ENCODE measurements around the gene UAP1L1.
A peak's percentile ranks its signal among the peaks of the same experiment; 100 is the strongest.

The UAP1L1 gene

DNA sequence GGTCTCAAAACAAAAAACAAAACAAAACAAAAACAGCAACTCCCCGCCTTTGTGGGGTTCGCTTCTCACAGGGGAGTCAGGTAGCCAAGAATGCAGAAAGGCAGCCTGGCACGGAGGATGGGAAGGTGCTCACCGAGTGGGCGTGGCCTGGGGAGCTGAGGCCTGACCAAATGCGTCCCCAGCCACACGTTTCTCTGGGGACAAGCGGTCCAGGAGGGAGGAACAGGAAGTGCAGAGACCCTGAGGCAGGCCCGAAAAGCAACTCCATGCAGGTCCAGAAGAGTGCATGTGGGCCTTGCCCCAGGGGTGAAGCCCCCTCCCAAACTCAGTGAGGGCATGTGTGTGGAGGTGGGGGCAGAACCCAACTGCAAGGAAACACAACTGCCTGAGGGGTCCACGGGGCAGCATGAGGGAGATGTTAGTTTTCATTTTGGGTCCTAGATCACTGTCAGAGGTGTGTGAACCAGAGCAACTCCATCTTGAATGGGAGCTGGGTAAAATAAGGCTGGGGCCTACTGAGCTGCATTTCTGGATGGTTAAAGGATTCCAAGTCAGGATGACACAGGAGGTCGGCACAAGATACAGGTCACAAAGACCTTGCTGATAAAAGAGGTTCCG is 2.6 kb upstream of the UAP1L1 start:
- FAIRE-seq (peak; percentile 5), DNase-seq (ENCODE audit: insufficient read length, low spot score) (no peak)

DNA sequence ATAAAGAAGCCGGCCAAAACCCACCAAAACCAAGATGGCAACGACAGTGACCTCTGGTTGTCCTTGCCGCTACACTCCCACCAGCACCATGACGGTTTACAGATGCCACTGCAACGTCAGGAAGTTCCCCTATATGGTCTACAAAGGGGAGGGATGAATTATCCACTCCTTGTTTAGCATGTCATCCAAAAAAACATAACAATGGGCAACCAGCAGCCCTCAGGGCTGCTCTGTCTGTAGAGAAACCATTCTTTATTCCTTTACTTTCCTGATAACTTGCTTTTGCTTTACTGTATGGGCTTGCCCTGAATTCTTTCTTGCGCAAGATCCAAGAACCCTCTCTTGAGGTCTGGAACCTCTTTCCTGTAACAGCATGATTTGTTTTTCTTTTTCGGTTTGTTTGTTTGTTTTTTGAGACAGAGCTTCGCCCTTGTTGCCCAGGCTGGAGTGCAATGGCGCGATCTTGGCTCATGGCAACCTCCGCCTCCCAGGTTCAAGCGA is 2.0 kb upstream of the UAP1L1 start:
- no peak for FAIRE-seq

More for the DNA sequence above, 2.6 kb upstream of the UAP1L1 start:
- TF ChIP-seq TAF1 (IDR thresholded peaks at IDR 0.05; ENCODE audit: low read depth, low read length) = no peak
- no peak for TF ChIP-seq SPI1 (IDR thresholded peaks at IDR 0.05; ENCODE audit: low read depth, low read length)
- TF ChIP-seq POLR2A (IDR thresholded peaks at IDR 0.05; ENCODE audit: low read depth, low read length) = no peak
- TF ChIP-seq POLR2AphosphoS5 (IDR thresholded peaks at IDR 0.05; ENCODE audit: low read depth, low read length) = no peak
- TF ChIP-seq PAX5 (IDR thresholded peaks at IDR 0.05; ENCODE audit: insufficient read depth, low read length, severe bottlenecking) = no peak
- TF ChIP-seq POU2F2 (IDR thresholded peaks at IDR 0.05; ENCODE audit: low read depth, low read length) = no peak

GRCh38 chr9:137076636-137077009 is 694 bp upstream of the UAP1L1 start:
- no peak for TF ChIP-seq POLR2AphosphoS5 (IDR thresholded peaks at IDR 0.05; ENCODE audit: low read depth, low read length)
- no peak for TF ChIP-seq POLR2A (IDR thresholded peaks at IDR 0.05; ENCODE audit: low read depth, low read length)
- no peak for TF ChIP-seq TAF1 (IDR thresholded peaks at IDR 0.05; ENCODE audit: low read depth, low read length)
- TF ChIP-seq SPI1 (IDR thresholded peaks at IDR 0.05; ENCODE audit: low read depth, low read length) = no peak
- TF ChIP-seq POU2F2 (IDR thresholded peaks at IDR 0.05; ENCODE audit: low read depth, low read length) = no peak
- no peak for TF ChIP-seq PAX5 (IDR thresholded peaks at IDR 0.05; ENCODE audit: insufficient read depth, low read length, severe bottlenecking)
- FAIRE-seq = no peak

More for the DNA sequence above, 2.0 kb upstream of the UAP1L1 start:
- TF ChIP-seq PAX5 (IDR thresholded peaks at IDR 0.05; ENCODE audit: insufficient read depth, low read length, severe bottlenecking) (no peak), POLR2AphosphoS5 (IDR thresholded peaks at IDR 0.05; ENCODE audit: low read depth, low read length) (no peak), TAF1 (IDR thresholded peaks at IDR 0.05; ENCODE audit: low read depth, low read length) (no peak), POU2F2 (IDR thresholded peaks at IDR 0.05; ENCODE audit: low read depth, low read length) (no peak), SPI1 (IDR thresholded peaks at IDR 0.05; ENCODE audit: low read depth, low read length) (no peak), POLR2A (IDR thresholded peaks at IDR 0.05; ENCODE audit: low read depth, low read length) (no peak)
- DNase-seq (ENCODE audit: insufficient read length, low spot score) = no peak

GRCh38 chr9:137077758-137078693 is 709 bp downstream of the UAP1L1 start:
- no peak for TF ChIP-seq PAX5 (IDR thresholded peaks at IDR 0.05; ENCODE audit: insufficient read depth, low read length, severe bottlenecking)
- TF ChIP-seq POU2F2 (IDR thresholded peaks at IDR 0.05; ENCODE audit: low read depth, low read length) = no peak
- no peak for TF ChIP-seq TAF1 (IDR thresholded peaks at IDR 0.05; ENCODE audit: low read depth, low read length)
- TF ChIP-seq POLR2AphosphoS5 (IDR thresholded peaks at IDR 0.05; ENCODE audit: low read depth, low read length) = no peak
- no peak for TF ChIP-seq SPI1 (IDR thresholded peaks at IDR 0.05; ENCODE audit: low read depth, low read length)
- no peak for TF ChIP-seq POLR2A (IDR thresholded peaks at IDR 0.05; ENCODE audit: low read depth, low read length)
- FAIRE-seq (peak; percentile 85), DNase-seq (ENCODE audit: insufficient read length, low spot score) (no peak)

More at GRCh38 chr9:137076636-137077009, 694 bp upstream of the UAP1L1 start:
- DNase-seq (ENCODE audit: insufficient read length, low spot score) = no peak

- FAIRE-seq (no peak), DNase-seq (ENCODE audit: insufficient read length, low spot score) (no peak)
- TF ChIP-seq POU2F2 (IDR thresholded peaks at IDR 0.05; ENCODE audit: low read depth, low read length) (no peak), TAF1 (IDR thresholded peaks at IDR 0.05; ENCODE audit: low read depth, low read length) (no peak), SPI1 (IDR thresholded peaks at IDR 0.05; ENCODE audit: low read depth, low read length) (no peak), POLR2AphosphoS5 (IDR thresholded peaks at IDR 0.05; ENCODE audit: low read depth, low read length) (no peak), PAX5 (IDR thresholded peaks at IDR 0.05; ENCODE audit: insufficient read depth, low read length, severe bottlenecking) (no peak)
Observed at GRCh38 chr9:137078701-137079400, 1.5 kb downstream of the UAP1L1 start.

GRCh38 chr9:137079401-137079787 is 2.1 kb downstream of the UAP1L1 start:
- TF ChIP-seq POLR2AphosphoS5 (IDR thresholded peaks at IDR 0.05; ENCODE audit: low read depth, low read length) = no peak
- no peak for TF ChIP-seq POLR2A (IDR thresholded peaks at IDR 0.05; ENCODE audit: low read depth, low read length)
- TF ChIP-seq TAF1 (IDR thresholded peaks at IDR 0.05; ENCODE audit: low read depth, low read length) = no peak
- no peak for TF ChIP-seq SPI1 (IDR thresholded peaks at IDR 0.05; ENCODE audit: low read depth, low read length)
- no peak for DNase-seq (ENCODE audit: insufficient read length, low spot score)
- no peak for FAIRE-seq

- no peak for FAIRE-seq
- no peak for TF ChIP-seq PAX5 (IDR thresholded peaks at IDR 0.05; ENCODE audit: insufficient read depth, low read length, severe bottlenecking)
- TF ChIP-seq POLR2AphosphoS5 (IDR thresholded peaks at IDR 0.05; ENCODE audit: low read depth, low read length) = no peak
- no peak for TF ChIP-seq POLR2A (IDR thresholded peaks at IDR 0.05; ENCODE audit: low read depth, low read length)
- TF ChIP-seq POU2F2 (IDR thresholded peaks at IDR 0.05; ENCODE audit: low read depth, low read length) = no peak
- no peak for TF ChIP-seq SPI1 (IDR thresholded peaks at IDR 0.05; ENCODE audit: low read depth, low read length)
- TF ChIP-seq TAF1 (IDR thresholded peaks at IDR 0.05; ENCODE audit: low read depth, low read length) = no peak
- DNase-seq (ENCODE audit: insufficient read length, low spot score) = no peak
Observed at GRCh38 chr9:137080260-137081122, 3.2 kb downstream of the UAP1L1 start.

- DNase-seq (ENCODE audit: insufficient read length, low spot score) (no peak), FAIRE-seq (no peak)
- no peak for TF ChIP-seq SPI1 (IDR thresholded peaks at IDR 0.05; ENCODE audit: low read depth, low read length)
- TF ChIP-seq POLR2AphosphoS5 (IDR thresholded peaks at IDR 0.05; ENCODE audit: low read depth, low read length) = no peak
- no peak for TF ChIP-seq PAX5 (IDR thresholded peaks at IDR 0.05; ENCODE audit: insufficient read depth, low read length, severe bottlenecking)
- TF ChIP-seq POLR2A (IDR thresholded peaks at IDR 0.05; ENCODE audit: low read depth, low read length) = no peak
- no peak for TF ChIP-seq POU2F2 (IDR thresholded peaks at IDR 0.05; ENCODE audit: low read depth, low read length)
- TF ChIP-seq TAF1 (IDR thresholded peaks at IDR 0.05; ENCODE audit: low read depth, low read length) = no peak
Observed at GRCh38 chr9:137082222-137082924, 5.1 kb downstream of the UAP1L1 start.

Measured in GM12891 (cell line).